IPS-18c (cell line): ENCODE results near the gene CBY1.
"Not testable (repeated sequence)": the region's sequence is repeated elsewhere in the genome, so short reads cannot be mapped to it uniquely, and the experiment has no call there.

Experiments
- H3K4me3 ChIP-seq: 2 replicates; pipeline ENCODE4 v1.7.0; 2013; ENCODE audit warnings: low read depth, mild to moderate bottlenecking, low read length, moderate library complexity; ENCODE audit not compliant: insufficient read depth
- H3K9me3 ChIP-seq: one replicate; pipeline ENCODE4 v1.6.1; 2013; ENCODE audit warnings: mild to moderate bottlenecking, low read length, moderate library complexity; ENCODE audit not compliant: control insufficient read depth, insufficient read depth

Gene CBY1

DNA sequence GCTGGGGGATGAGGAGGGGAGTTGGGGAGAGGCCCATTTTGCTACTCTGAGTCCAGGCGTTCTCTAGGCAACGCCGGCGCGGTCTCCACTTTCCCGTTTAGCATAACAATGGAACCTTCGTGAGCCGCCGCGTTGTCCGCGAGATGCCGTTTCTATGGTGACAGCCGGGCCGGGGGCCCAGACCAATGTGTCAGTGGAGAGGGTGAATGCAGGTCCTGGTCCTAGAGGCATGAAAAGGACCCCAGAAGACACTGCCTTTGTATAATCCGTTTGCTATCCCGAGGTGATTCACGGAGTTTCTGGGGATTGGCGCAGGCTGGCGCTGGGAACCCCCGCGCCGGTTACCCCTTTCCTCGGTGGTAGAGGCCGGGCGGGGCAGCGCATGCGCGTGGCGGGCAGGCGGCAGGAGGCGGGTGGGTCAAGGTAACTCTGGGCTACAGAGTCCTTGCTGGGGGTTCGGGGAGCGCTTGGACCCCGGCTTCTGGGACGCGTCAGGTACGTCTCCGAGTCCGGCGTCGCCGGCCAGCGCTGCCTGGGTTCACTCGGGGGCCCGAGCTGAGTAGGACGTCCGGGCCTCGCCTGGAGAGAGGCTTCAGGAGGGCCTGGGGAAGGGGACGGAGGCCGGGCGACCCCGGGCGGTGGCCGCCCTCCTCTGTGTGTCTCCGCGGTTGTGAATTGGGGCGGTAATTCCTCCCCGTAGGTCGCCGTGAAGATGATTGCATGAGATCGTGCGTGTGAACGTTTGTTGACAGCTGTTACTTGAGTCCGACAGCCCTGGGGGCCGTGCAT lies at the start of gene CBY1, which contains the start of gene FAM227A:
CBY1 (plus strand) TSS at position 383 of the 789 bp plus-strand sequence. CDS start 11,417 bp downstream, outside the sequence.
FAM227A (minus strand) TSS at position 137 of the 789 bp plus-strand sequence. CDS start 6,224 bp downstream, outside the sequence.
- Histone ChIP-seq H3K4me3 (peak within 1 kb of the TSS; percentile 84), H3K9me3 (no peaks in the 10 kb centered on the region)

DNA sequence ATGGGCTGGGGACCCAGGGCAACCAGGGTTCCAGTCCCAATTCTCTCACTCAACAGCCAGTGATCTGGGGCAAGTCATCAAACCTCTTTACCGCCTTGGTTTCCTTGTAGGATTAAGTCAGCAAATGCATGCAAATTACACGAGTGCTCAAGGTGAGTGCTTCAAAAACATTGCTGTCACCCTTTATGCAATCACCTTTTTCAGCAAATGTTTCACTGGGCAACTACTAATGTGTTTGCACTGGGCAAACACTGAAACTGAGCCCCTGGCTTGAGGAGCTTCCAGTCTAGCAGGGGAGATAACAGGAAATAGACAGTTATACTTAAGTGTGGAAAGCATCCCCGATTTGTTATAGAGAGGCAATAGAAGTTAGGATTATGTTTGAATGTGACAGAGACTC lies 48.8 kb upstream of the CBY1 start:
- Histone ChIP-seq H3K4me3 (no peak overlapping the region), H3K9me3 (no peaks in the 10 kb centered on the region)

DNA sequence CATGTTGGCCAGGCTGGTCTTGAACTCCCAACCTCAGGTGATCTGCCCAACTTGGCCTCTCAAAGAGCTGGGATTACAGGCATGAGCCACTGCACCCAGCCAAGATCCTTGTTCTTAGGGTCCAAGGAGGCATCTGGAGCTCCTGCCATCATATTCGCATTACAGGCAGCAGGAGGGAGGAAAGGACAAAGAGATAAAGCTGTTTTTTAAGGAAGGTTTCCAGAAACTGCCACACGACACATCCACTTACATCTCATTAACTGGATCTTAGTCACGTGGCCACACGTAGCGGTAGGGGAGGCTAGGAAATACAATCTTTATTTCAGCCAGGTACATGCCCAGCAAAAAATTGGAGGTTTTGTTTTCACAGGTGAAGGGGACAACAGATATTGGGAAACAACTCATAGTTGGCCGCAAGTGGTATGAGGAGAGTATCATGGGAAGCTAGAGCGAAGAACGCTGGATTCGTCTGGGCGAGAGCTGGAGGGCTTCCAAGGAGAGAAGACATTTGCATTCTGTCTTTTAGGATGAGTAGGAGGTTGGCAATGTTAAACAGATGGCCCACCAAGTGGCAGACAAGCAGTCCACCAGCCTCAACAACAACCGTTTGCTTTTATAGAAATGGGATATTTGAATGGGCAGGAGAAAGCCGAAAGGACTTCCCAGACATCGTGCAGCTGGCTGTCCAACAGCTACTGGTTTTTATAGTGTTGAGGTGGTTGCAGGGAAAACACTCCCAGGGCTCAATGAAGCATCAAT lies 47.3 kb upstream of the CBY1 start:
- H3K9me3 ChIP-seq = no peaks in the 10 kb centered on the region
- H3K4me3 ChIP-seq = no peak overlapping the region

DNA sequence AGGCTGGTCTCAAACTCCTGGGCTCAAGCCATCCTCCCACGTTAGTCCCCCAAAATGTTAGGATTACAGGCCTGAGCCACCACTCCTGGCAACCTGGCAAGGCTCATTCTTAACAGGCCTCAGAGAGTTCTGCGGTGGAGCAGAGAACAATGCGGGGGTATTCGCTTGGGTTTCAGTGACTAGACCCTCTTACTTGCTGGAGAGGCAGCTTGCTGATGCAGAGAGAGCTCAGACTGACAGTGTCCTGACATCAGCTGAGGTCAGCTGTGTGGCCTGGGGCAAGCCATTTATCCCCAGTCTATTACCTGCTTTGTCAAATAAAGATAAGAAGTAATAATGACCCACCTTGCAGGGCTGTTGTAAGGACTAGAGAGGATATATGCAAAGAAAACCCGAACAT lies 46.2 kb upstream of the CBY1 start:
- Histone ChIP-seq H3K4me3 (no peak overlapping the region), H3K9me3 (no peaks in the 10 kb centered on the region)

DNA sequence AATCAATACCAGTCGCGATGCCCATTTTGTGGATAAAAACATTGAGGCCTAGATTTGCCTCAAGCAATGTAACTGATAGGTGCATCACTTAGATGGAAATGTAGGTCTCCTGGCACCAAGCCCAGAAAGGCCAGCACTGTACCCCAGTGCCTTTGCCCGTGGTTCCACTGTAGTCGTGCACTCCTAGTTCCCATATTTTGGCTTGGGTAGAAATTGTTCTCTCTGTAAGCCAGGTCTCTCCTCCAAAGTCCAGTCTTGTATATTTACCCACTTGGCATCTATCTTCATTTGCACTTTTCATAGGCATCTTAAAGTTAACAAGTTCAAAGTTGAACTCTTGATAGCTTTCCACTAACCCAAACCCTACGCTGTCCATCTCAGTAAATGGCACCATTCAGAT lies 44.9 kb upstream of the CBY1 start:
- Histone ChIP-seq H3K9me3 (no peaks in the 10 kb centered on the region), H3K4me3 (no peak overlapping the region)

DNA sequence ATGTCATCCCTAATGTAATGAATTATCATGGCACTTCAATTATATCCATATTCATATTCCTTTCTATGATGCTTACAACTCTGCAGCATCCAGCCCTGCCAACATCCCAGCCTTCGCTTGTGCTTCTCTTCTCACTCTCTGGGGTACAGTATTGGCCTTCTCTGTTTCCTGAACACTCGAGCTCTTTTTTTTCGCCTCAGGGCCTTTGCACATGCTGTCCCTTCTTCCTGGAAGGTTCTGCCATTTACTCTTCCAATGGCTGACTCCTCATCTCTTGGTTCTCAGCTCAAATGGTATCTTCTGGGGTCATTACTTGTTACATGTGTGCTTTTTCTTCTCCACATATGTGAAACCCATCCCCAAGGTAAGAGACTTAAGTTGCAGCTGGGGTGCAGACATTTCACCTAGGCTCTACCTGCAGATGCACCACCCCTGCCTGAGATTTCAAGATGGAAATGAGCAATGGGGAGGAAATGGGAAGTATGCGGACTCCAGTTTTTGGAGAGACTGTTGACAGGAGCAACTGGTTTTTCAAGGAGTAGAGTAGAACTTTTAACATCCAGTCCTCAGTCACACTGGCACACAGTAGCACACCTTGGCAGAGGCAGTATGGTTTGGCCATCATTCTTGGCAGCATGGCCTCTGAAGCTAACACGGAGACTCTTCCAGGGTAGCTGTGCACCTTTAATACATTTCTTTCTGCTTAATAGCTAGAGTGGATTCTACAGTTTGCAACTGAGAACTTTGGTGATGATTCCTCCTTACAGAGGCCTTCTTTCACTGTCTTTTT lies 44.0 kb upstream of the CBY1 start:
- no peaks in the 10 kb centered on the region for H3K9me3 ChIP-seq
- no peak overlapping the region; the same call in 1 of the 2 replicates for H3K4me3 ChIP-seq

DNA sequence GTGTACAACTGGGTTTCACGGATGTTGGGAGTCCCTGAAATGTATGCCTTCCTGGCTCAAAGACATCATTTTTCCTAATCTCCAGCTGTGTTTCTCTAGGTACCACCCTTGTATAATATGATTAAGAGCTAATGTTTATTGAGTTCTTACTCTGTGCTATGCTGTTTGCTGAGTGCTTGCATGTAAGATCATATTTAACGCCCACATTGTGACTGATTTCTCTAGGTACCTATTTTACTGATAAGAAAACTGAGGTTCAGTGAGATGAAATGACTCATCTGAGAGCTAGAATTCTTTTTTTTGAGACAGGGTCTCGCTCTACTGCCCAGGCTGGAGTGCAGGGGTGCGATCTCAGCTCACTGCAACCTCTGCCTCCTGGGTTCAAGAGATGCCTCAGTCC lies 42.9 kb upstream of the CBY1 start:
- Histone ChIP-seq H3K4me3 (no peak overlapping the region), H3K9me3 (no peaks in the 10 kb centered on the region)

DNA sequence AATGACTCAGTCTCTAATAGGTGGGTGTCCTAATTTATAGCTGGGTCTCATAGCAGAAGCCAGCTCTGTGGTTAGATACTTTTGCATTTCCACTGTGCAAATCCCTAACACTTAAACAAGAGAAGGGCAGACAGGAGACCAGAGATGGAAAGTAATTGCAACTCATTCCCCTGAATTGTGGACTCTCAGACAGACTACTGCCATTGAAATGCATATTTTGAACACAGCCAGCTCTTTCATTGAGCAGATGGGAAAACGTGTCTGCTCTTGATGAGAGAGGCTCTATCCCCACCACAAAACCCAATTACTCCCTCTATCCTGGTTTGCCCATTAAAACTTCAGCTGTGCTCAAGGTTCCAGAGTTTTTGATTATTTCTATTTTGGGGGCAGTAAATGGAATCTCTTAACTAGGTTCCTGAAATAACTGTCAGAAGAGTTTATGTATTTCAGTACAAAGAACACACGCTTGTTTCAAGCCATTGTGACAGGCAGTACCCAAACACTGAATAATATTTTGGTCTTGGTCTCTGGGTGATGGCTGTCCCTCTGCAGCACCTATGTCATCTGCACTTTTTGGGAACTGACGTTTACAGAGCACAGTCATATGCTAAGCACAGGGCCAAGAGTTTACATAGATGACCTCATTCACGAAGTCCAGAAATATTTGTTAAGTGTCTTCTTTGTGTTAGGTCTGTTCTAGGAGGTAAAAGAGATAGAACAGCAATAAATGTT lies 41.9 kb upstream of the CBY1 start:
- H3K9me3 ChIP-seq = no peaks in the 10 kb centered on the region
- H3K4me3 ChIP-seq = no peak overlapping the region

DNA sequence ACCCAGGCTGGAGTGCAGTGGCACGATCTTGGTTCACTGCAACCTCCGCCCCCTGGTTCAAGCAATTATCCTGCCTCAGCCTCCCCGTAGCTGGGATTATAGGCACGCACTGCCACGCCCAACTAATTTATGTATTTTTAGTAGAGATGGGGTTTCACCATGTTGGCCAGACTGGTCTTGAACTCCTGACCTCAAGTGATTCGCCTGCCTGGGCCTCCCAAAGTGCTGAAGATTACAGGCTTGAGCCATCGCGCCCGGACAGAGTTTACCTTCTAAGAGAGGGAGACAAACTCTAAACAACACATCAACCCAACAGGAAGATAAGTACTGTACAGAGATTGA lies 41.4 kb upstream of the CBY1 start:
- H3K9me3 ChIP-seq, H3K4me3 ChIP-seq: not testable (repeated sequence)

DNA sequence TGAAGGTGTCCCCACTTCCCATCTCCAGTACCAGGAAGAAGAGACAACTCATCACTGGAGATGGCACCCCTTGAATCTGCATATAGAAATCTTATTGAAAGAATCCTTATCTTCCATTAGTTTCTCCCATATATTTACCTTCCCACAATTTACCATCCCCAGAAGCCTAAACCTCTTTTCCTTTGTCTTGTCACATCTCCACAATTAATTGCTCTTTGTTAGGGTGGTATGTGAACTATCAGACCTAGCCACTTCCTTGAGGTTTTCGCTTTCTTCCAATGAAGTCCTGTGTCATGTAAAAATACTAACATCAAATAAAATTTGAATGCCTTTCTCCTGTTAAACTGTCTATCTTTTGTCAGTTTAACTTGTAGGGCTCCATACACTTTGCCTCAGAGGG lies 38.2 kb upstream of the CBY1 start:
- H3K9me3 ChIP-seq = no peaks in the 10 kb centered on the region

DNA sequence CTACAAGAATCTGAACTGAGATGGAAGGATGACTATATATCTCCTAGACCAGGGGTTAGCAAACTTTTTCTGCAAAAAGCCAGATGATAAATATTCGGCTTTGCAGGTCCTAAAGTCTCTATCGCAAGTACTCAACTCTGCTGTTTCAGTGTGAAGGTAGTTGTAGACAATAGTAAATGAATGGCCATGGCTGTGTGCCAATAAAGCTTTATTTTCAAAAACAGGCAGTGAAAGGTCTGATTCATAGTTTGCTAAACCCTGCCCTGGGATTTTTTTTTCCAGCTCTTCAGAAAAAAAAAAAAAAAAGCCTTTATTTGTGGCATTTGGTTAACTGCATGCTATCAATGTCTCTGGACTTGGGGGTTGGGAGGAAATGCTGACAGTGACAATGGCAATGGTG lies 37.8 kb upstream of the CBY1 start:
- Histone ChIP-seq H3K4me3 (no peak overlapping the region), H3K9me3 (no peaks in the 10 kb centered on the region)

More for the DNA sequence above, 38.2 kb upstream of the CBY1 start:
- H3K4me3 ChIP-seq = no peak overlapping the region

DNA sequence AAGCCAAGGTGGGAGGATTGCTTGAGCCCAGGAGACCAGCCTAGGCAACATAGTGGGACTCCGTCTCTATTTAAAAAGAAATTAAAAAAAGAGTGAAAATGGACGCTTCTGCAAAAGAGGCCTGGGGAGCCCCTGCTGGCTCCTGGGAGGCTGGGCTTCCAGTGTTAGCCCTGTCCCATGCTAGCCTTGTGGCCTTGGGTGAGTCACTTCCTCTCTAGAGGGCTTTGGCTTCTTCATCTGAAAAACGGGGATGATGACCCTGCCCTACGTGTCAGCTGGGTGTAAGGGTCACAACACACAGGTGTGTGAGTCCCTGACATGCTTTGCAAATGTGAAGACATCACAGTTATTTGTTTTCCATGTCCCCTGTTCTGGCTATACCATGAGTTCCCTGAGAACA lies 33.1 kb upstream of the CBY1 start:
- H3K4me3 ChIP-seq = no peak overlapping the region
- H3K9me3 ChIP-seq = no peaks in the 10 kb centered on the region

DNA sequence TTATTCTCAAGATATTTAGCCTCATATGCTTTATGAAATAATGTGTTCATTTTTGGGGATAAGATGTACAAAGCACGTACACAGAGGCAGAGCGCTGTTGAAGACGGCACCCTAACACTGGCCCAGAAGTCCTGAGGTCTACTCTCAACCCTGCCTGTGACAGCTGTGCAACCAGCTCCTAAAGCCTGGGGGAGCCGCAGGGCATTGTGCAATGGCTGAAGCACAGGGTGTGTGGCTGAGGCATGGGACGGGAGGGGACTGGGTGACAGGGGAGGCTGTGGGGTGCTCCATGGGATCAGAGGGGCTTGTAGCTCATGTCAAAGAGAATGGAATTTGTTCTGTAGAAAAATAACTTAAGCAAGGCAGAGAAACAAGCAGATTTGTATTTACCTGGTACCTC lies 28.0 kb upstream of the CBY1 start:
- H3K9me3 ChIP-seq = no peaks in the 10 kb centered on the region
- no peak overlapping the region for H3K4me3 ChIP-seq

DNA sequence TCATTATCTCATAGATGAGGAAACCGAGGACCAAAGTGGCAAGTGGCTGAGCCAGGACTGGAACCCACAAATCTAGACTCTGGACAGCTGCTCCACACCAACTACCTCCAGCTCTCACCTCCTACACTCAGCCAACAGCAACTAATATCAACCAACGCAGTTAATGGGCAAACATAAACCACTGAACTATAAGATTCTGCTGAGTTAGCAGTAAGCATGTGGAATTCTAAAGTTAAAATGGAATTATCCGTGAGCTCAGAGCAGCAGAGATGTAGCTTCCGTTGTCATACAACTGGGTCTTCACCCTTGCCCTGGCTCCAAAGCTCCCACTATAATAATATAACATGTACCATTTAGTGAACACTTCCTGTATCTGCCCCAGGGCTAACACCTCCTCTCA lies 27.3 kb upstream of the CBY1 start:
- Histone ChIP-seq H3K9me3 (no peaks in the 10 kb centered on the region), H3K4me3 (no peak overlapping the region)

DNA sequence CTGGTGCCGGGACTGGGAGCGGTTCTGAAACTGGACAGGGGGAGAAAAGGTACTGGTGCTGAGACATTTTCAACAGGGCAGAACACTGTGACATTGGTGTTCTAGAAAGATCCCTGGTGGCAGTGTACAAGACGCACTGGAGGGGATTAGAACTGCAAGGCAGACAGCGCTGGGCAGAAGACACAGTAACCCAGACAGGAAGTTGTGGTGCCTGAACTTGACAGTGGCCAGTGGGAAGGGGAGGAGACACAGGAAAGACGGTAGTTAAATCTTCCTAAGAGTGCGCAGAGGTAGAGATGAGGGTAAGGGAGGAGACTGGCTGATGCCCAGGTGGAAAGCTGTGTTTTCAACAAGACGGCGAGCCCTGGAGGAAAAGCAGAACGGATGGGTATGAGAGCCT lies 24.7 kb upstream of the CBY1 start:
- no peaks in the 10 kb centered on the region for H3K9me3 ChIP-seq
- H3K4me3 ChIP-seq = no peak overlapping the region

DNA sequence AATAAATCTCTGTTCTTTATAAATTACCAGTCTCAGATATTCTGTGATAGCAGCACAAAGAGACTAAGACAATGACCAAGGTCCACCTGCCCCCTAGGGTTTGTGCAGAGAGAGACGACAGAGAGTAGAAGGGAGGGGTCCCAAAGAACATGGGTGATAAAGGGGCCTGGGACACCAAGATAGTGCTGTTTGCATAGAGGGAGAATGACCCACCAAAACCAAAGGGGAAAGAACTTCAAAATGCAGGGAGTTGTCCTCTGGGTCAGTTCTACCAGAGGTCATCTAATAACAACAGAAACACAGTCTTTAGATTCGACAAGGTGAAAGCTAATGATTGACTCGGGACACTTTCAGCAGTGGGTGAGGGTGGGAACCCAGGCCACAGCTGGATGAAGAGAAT lies 23.9 kb upstream of the CBY1 start:
- Histone ChIP-seq H3K9me3 (no peaks in the 10 kb centered on the region), H3K4me3 (no peak overlapping the region)

DNA sequence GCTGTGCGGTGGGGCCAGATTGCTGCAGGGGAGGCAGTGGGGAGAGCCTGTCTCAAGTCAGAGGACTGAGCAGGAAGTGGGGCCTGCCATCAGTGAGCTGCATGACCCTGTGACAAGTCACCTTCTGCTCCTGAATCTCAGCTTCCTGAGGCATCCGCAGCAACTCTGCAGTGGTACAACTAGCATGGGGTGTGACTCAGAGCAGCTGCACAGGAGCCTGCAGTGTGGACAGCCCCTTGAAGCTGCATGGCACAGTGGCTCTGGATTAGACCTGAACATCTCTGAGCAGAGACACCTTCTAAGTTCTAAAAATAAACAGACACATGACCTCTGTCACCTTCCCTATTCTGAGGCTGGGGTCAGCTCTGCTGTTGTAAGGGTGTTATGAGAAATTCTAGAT lies 18.2 kb upstream of the CBY1 start:
- Histone ChIP-seq H3K9me3 (no peaks in the 10 kb centered on the region), H3K4me3 (no peak overlapping the region)
